ENCODE results near the gene PRRT4. TPM values are rescaled to one million over a fixed set of nuclear protein-coding genes. Genes with fewer than 3 reads are reported as not detected.

The PRRT4 gene
- 1.2 TPM for total RNA-seq
- long read RNA-seq, partial matches to known transcripts: 0 of 6 reads
- long read RNA-seq, other reads (novel, unspliced or antisense): 3 of 6 reads

DNA sequence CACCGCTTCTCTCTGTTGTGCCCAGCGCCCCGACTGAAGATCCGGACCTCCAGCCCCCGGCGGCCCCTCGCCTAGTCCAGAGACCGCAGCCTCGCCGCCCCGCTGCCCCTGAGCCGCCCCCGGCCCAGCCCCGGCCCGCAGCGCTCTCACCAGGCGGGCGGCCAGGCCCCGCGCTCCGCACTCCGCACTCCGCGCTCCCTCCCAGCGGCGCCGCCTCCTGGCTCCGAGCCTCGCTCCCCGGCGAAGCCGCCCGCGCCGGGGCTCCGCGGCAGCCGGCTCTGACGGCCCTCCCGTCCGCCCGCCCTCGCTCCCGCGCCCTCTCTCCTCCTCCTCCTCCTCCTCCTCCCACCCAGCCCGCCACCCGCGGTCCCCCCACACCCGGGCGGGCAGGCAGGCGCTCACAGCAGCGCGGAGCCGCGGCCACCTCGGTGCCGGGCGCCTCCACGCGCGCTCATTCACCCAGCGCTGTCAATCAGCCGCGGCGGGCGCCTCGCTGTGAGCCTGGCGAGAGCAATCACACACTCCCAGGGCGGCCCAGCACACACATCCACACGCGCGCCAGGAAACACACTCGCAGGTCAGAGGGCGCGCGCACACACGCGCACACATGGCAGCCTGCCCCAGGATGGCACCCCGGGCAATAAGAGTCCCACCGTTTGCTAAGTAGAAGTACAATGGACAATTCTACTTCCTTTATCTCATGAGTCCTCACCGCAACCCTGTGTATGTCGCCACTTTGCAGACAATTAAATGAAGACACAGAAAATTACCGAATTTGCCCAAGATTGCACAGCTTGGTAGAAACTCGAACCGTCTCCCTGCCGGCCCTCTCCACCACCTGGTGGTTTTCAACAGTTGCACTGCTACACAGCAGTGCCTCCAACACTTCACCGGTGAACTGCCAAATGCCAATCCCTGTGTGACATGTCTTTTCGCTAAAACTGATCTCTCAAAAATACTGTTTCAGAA is at the start of gene PRRT4:
PRRT4 (minus strand) TSS at position 280 of the 969 bp plus-strand sequence.
- intact Hi-C loops (cut with DNase I): no loop called here
- ATAC-seq (ENCODE audit: poor library complexity): peak; percentile 86
- peak; percentile 73 for DNase-seq

GRCh38 chr7:128410451-128410753 is 48.9 kb upstream of the PRRT4 start:
- ATAC-seq (ENCODE audit: poor library complexity): no peak

DNA sequence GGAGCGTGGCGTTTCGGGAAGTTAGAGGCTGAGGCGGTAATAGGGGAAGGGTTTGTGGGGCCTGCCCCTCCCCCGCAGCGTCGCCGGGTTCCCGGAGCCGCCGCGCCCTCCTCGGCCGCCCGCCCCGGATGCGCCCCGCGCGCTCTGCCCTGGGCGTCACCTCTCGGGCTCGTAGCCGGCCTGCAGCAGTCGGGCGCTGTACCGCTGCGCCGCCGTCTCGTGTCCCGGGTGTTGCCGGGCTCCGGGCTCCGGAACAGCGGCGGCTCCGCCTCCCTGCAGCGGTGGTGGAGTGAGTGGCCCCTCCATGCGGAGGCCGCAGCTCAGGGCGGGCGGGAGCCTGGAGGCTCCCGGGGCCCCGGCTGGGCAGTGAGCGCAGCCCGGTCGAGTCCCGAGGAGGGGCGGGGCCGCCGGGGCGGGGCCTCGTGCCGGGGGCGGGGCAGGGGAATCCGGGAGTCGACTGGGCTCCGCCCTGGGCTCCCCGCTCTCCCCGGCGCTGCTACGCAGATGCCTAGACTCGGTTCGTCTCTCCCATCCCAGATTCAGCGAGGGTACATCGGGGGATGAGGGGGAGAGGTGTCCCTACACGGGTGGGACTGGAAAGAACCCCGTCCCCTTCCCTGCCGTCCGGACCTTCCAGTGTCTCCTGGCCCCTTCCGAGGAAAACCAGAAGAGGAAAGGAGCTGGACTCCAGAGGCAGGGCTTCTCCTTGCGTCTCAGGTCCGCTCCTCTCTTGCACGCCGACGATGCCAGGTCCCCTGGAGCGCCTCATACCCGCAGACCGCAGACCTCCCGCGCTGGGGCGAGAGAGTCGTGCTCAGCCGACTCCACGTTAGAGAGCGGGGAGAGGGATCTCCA is 48.3 kb upstream of the PRRT4 start, which contains the start of gene IMPDH1:
IMPDH1 (minus strand) TSS at position 387 of the 855 bp plus-strand sequence; CDS start at position 306, 81 bp downstream.
- ATAC-seq (ENCODE audit: poor library complexity) (peak; percentile 96), DNase-seq (peak; percentile 94)
- intact Hi-C loops (cut with DNase I): no loop called here

More at GRCh38 chr7:128410451-128410753, 48.9 kb upstream of the PRRT4 start:
- DNase-seq: no peak
- intact Hi-C loops (cut with DNase I): no loop called here

- no peak for DNase-seq
- ATAC-seq (ENCODE audit: poor library complexity): no peak
- intact Hi-C loops (cut with DNase I): no loop called here
Observed at GRCh38 chr7:128408709-128409595, 47.5 kb upstream of the PRRT4 start.

- intact Hi-C loops (cut with DNase I): no loop called here
- no peak for ATAC-seq (ENCODE audit: poor library complexity)
- DNase-seq: no peak
Observed at GRCh38 chr7:128407751-128408708, 46.5 kb upstream of the PRRT4 start.

DNA sequence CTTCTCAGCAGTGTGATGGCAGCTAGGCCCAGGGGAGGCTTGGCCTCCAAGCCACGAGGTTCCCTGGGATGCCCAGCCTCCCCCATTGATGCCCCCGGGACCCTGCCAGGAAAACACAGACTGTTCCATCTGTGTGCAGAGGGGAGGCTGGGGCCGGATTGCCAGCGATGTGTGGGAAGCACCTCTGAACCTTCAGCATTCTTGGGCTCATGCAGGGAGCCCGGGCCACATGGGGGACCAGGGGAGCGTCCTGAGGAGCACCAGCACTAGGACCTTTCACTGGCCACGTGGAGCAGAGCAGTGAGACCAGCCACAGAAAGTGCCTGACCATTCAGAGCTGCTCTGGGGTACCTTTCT is 45.7 kb upstream of the PRRT4 start:
- DNase-seq: no peak
- intact Hi-C loops (cut with DNase I): no loop called here
- no peak for ATAC-seq (ENCODE audit: poor library complexity)

DNA sequence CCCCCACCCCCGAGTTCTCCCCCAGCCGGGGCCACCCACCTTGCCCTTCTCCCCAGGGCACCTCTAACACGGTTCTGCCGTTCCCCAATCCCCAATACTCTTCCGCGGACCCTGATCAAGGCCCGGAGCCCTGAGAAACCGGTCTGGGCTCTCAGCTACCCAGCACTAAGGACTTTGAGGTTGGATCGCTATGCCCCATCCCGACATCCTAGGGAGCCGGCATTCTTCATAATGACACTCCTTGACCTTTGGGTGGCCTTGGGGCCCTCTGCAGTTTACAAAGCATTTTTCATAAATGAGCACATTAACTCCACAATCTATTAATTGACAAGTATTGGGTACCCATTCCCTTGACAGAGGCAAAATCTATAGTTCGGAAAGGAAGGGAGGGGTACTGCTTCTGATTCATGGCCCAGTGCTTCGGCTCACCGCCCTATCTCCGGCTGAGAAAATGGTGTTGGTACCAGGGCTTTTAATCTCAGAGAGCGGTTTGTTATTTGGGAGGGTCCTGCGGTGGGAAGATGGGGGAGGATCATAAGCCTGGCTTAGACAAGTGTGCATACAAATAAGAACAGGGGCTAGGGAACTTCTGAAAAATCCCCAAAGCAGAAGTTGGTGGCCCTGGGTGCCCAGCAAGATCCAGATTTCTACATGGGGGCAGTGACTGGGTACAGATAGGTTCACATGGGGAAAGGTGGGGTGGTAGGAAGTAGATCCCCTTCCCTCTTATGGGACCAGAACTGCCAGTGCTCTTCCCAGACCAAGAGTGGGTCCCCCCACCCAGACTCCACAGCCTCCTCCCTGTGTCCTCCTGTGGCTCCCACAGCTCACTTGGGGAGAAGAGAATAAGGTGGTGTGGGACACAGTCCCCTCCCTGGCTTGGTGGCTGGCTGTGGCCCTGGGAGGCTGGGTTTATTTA is 45.1 kb upstream of the PRRT4 start:
- ATAC-seq (ENCODE audit: poor library complexity): no peak
- intact Hi-C loops (cut with DNase I): no loop called here
- no peak for DNase-seq

DNA sequence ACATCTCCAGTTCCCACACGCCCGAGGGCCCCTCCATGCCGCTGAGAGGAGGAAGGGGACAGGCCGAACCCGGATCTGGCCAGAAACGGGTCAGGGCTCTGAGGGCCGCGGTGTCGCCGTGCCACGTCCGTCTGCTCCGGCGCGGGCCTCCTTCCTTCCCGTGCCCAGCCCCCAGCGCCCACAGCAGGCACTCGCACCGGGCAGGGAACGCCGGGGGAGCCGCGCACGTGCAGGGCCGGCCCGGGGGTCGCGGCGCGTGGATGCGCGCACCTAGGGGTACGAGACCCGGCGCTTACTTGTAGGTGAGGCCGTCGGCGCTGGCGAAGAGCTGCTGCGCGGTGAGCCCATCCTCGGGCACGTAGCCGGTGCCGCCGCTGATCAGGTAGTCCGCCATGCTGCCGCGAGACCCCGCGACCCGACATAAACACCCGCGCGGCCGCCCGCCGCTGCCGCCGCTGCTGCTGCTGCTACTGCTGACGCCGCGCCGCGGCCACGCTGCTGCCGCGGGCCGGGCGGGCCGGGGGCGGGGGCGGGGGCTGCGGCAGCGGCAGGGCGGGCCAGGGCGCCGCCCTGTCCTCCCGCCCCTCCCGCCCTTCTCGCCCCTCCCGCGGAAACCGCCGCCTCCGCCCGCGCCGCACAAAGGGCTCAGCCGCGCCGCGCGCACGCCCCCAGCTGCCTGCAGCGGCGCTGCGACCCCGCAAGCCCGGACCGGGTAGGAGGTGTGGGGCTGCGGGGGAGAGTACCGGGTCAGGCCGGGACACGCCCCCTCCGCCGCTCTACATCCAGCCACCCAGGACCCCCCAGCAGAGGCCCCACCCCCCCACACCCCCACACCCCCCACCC is 44.2 kb upstream of the PRRT4 start:
- DNase-seq: peak; percentile 73
- ATAC-seq (ENCODE audit: poor library complexity): peak; percentile 1
- intact Hi-C loops (cut with DNase I): no loop called here

GRCh38 chr7:128404886-128405470 is 43.5 kb upstream of the PRRT4 start:
- DNase-seq (no peak), ATAC-seq (ENCODE audit: poor library complexity) (no peak)
- intact Hi-C loops (cut with DNase I): no loop called here

DNA sequence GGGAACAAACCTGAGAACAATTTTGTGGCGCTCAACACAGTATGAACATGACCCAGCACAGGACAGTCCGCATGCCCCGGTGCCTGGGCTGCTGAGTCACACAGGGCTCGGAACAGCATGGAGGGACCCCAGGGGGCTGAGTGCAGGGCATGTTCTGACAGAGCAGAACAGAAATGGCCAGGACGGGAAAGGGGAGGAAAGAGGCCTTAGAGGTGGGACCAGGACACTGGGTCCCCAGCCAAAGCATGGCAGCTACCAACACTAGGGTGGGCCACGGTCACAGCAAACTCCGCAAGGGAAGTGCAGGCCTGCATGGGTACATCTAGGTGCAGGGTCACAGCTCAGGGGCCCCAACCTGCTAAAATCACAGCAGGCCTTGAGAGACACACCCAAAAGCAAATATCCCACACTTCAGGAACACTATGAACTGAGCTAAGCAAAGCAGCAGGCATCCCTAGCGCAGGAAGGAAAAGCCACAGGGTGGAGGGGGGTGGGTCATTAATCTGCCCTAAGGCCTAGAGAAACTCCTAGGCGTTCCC is 42.7 kb upstream of the PRRT4 start:
- no peak for ATAC-seq (ENCODE audit: poor library complexity)
- intact Hi-C loops (cut with DNase I): no loop called here

GRCh38 chr7:128403676-128404075 is 42.2 kb upstream of the PRRT4 start:
- no peak for ATAC-seq (ENCODE audit: poor library complexity)
- intact Hi-C loops (cut with DNase I): no loop called here
- no peak for DNase-seq

More for the DNA sequence above, 42.7 kb upstream of the PRRT4 start:
- no peak for DNase-seq

- intact Hi-C loops (cut with DNase I): no loop called here
- DNase-seq: no peak
- ATAC-seq (ENCODE audit: poor library complexity): no peak
Observed at GRCh38 chr7:128402356-128402755, 40.9 kb upstream of the PRRT4 start.

DNA sequence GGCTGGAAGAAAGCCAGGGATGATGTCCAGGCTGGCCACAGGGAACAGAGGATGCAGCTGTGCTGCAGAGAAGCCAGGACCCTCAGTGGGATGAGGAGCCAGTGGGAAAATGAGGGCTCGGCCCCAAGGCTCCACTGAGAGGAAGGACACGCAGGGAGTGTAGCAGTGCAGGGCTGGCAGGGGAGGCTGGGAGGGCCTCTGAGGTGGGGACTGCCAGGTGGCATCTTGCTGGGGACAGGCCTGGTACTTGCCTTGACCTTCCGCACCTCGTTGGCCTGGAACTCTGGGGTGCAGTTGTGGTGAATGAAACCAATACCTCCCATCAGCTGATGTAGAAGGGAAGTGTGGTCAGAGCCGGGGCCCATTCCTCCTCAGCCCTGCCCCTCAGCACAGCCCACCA is 39.1 kb upstream of the PRRT4 start:
- DNase-seq (no peak), ATAC-seq (ENCODE audit: poor library complexity) (no peak)
- intact Hi-C loops (cut with DNase I): no loop called here

DNA sequence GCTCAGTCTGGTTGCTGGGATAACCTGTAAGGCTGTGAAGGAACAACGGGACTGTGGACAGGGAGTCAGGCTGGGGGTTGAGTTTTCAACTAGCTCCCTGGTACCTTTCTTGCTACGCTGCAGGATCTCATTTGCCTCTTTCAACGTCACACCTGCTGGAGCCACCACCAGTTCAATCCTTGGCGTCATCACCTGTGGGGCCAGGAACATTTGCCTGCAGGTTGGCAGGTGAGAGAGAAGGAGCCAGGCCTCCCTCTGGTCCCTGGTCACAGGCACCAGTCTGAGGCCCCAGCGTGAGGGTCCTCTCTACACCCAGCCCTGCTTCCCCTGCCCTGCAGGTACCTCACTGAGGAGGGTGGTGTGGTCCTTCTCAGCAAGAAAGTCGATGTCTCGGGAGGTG is 38.5 kb upstream of the PRRT4 start:
- DNase-seq: no peak
- no peak for ATAC-seq (ENCODE audit: poor library complexity)
- intact Hi-C loops (cut with DNase I): no loop called here

- DNase-seq: no peak
- ATAC-seq (ENCODE audit: poor library complexity): no peak
- intact Hi-C loops (cut with DNase I): no loop called here
Observed at GRCh38 chr7:128398841-128399135, 37.3 kb upstream of the PRRT4 start.
